Skeletal muscle cell (primary cell): ENCODE measurements around the gene CNIH3.

Experiments
- DNase-seq: peaks from one replicate; pipeline ENCODE4 v3.0.0-alpha.2; 2010; ENCODE audit warnings: low read depth
- H3K4me3 ChIP-seq: 2 replicates; pipeline ENCODE4 v1.5.1; 2011; ENCODE audit warnings: low read depth, mild to moderate bottlenecking, control low read depth, low read length, moderate library complexity

CNIH3 gene

GRCh38 chr1:224733027-224733911 is 117.2 kb downstream of the CNIH3 start:
- DNase-seq: peak; percentile 42
- H3K4me3 ChIP-seq: no peak overlapping the region

GRCh38 chr1:224734261-224734935 is 118.3 kb downstream of the CNIH3 start:
- H3K4me3 ChIP-seq: no peak overlapping the region
- DNase-seq: no peak

GRCh38 chr1:224735159-224735558 is 119.0 kb downstream of the CNIH3 start:
- DNase-seq: no peak
- no peak overlapping the region for H3K4me3 ChIP-seq

DNA sequence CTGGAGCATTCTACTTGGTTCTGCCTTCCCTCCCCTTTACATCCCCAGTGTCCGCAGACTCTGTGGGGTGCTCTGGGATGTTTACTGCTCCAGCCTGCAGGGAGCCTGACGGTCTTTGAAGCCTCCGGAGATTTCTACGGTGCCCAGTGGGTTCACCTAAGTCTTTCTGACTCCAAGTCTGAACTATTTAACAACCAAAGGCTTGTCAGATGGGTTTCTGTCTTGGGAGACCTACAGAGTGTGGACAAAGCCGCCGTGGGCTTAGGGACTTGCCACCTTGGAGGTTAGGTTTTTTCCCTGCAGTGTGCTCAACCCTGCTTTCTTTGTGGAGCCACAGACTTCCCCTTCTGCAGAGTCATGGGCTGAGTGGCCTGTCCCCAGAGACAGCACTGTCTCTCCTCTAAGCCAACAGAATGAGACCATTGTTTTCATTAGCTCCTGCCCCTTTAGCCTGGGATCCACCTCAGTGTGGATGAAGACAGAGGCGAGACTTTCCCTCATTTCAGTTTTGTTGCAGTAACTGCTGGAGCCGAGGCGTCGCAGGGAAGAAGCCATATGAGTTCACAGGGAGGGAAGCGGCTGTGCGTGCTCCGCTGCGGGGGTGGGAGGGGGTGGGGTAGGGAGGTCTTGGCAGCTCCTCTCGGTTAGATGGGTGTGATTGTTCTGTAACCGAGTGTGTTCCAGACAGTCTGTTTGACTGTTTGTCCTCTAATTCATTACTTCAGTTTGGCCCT is 120.7 kb downstream of the CNIH3 start:
- peak; percentile 63 for DNase-seq
- H3K4me3 ChIP-seq: no peak overlapping the region

DNA sequence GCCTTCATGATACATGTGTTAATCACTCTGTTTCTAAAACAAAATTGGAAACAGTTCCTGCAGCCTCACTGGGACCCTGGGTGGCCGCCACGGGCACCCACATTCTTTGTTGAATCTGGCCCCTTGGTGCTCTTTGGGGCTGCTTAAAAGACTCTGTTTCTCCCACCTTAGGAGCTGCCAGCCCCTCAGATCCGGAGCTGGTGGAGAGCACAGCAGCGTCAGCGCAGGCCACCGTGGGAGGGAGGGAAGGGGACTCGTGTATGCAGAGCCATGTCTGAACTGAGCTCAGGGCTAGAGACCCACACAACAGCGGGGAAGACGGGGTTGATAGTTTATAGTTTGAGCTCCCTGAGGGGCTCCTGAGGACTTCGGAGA is 121.2 kb downstream of the CNIH3 start:
- no peak overlapping the region for H3K4me3 ChIP-seq
- no peak for DNase-seq

- H3K4me3 ChIP-seq: no peak overlapping the region
- no peak for DNase-seq
Measured at GRCh38 chr1:224739303-224739996, 123.3 kb downstream of the CNIH3 start.

- no peak overlapping the region for H3K4me3 ChIP-seq
- DNase-seq: no peak
Measured at GRCh38 chr1:224739997-224740684, 124.0 kb downstream of the CNIH3 start.

DNA sequence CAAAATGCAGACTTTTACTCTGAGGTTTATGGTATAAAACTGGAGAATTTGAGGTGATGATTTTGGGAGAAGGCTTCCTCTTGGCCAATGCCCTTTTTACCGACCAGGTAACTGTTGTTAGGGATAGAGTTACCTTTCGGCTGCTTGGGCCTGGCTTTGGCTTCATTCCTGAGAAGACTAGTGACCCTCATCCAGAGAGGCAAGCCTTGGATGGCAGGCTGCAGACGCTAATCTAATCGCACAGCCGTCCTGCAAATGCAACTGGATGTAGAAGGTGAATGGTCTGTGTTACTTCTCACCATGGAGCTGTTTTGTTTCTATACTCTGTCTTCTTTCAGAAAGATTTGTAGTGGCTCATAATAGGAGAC is 124.6 kb downstream of the CNIH3 start:
- no peak overlapping the region for H3K4me3 ChIP-seq
- DNase-seq: no peak

DNA sequence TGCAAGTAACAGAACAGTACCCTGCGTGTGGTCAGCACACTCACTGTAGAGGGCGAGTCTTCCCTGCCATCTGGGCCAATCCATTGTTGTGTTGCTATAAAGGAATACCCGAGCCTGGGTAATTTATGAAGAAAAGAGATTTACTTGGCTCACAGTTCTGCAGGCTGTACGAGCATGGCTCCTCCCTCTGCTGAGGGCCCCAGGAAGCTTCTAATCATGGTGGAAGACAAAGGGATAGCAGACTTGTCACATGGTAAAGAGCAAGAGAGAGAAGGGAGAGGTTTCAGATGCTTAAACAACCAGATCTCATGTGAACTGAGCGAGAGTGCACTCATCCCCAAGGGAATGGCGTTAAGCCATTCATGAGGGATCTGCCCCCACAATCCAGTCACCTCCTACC is 126.2 kb downstream of the CNIH3 start:
- DNase-seq: no peak
- no peak overlapping the region for H3K4me3 ChIP-seq

- no peak for DNase-seq
- no peak overlapping the region for H3K4me3 ChIP-seq
Measured at GRCh38 chr1:224743608-224744164, 127.6 kb downstream of the CNIH3 start.

DNA sequence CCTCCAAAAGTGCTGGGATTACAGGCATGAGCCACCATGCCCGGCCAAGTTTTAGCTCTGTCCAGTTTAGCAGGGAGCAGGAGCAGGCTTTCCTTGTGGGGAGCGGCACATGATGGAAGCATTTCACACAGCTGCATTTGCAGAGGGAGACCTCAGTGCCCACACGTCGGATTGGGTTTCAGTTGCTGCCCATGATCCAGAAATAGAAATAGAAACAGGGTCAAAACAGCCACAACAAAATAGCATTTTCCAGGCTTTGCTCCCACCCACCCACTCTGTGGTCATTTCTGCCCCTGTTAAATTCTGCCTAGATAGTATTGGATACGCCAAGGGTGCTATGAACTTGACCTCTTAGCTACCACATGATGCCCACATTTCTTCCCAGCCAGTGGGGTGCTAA is 128.4 kb downstream of the CNIH3 start:
- H3K4me3 ChIP-seq: no peak overlapping the region
- no peak for DNase-seq

DNA sequence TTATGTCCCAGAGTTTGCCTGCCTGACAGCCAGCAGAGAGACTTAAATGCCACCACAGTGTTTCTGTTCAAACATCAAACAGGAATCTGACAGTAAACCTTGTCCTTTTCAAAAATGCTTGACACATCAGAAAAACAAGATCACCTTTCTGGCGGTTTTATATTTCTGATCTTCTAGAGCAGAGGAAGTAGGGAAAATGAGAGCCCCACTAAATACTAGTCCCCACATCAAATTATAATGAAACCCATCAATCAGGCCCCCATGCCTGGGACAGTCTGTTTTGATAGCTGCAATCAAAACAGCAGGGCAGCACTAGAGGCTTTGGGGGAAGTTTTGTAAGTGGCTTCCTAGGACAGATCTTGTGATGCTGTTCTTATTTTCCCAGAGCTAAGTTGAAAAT is 129.3 kb downstream of the CNIH3 start:
- DNase-seq: no peak

DNA sequence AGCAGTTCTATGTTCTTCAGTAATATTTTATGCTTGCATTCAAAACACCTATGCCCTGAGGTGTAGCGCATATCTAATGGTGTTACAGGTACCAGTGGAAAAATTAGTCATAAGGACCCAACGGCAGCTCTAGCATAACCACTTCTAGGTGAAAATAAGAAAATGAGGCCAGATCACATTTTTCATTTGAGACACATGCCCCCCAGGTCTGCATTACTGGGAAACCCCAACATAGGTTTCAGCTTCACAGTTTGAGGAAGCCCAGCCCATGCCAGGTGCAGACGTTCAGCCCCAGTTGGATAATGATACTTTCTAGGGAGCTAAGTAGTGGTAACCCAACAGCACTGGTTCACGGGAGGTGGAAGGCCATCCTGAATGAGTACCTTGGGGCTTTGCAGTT is 129.8 kb downstream of the CNIH3 start:
- H3K4me3 ChIP-seq: no peak overlapping the region
- no peak for DNase-seq

More for the DNA sequence above, 129.3 kb downstream of the CNIH3 start:
- H3K4me3 ChIP-seq: no peak overlapping the region

GRCh38 chr1:224747578-224747977 is 131.5 kb downstream of the CNIH3 start:
- H3K4me3 ChIP-seq: no peak overlapping the region
- peak; percentile 49 for DNase-seq

GRCh38 chr1:224749916-224750315 is 133.8 kb downstream of the CNIH3 start:
- DNase-seq: no peak

GRCh38 chr1:224751624-224752311 is 135.7 kb downstream of the CNIH3 start:
- DNase-seq: no peak
- H3K4me3 ChIP-seq: no peak overlapping the region

More at GRCh38 chr1:224749916-224750315, 133.8 kb downstream of the CNIH3 start:
- no peak overlapping the region for H3K4me3 ChIP-seq

DNA sequence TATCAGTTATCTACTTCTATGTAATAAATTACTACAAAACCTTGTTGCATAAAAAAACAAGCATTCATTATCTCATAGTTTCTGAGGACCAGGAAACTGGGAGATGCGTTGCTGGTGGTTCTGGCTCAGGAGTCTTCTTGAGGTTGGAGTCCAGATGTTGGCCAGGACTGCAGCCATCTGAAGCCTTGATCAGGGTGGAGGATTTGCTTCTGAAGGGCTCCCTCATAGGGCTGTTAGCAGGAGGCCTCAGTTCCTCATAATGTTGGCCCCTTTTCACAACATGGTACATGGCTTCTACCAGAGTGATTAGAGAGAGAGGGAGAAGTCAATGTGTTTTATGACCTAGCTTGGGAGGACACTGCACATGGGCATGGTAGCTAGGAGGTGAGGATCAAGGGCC is 137.4 kb downstream of the CNIH3 start:
- H3K4me3 ChIP-seq: no peak overlapping the region
- no peak for DNase-seq

GRCh38 chr1:224755586-224755985 is 139.5 kb downstream of the CNIH3 start:
- no peak for DNase-seq
- no peak overlapping the region for H3K4me3 ChIP-seq
